ENCODE data around the gene EFEMP2.

The EFEMP2 gene

DNA sequence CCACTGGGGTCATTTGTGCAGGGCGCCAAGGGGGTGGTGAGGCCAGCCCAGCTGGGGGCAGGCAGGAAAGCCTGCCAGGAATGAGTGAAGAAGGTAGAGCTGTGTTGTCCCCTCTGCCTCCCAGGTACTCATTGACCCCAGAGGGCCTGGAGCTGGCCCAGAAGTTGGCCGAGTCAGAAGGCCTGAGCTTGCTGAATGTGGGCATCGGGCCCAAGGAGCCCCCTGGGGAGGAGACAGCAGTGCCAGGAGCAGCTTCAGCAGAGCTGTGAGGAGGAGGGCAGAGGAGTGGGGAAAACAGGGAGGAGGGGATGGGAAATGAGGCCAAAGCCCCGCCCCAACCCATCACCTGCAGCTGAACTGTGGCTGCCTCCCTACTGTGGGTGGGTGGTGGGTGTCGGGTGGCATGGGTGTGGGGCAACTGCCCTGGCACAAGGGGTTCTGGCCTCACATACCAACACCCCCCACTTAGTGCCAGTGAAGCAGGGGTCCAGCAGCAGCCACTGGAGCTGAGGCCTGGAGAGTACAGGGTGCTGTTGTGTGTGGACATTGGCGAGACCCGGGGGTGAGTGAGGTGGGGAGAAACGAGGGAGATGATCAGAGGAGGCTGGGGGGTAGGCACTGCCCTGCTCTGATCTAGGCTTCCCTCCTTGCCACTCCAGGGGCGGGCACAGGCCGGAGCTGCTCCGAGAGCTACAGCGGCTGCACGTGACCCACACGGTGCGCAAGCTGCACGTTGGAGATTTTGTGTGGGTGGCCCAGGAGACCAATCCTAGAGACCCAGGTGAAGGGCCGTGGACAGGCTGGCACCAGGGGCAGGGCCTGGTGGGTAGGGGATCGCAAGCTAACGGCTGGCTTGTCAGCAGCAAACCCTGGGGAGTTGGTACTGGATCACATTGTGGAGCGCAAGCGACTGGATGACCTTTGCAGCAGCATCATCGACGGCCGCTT lies 9.4 kb downstream of the EFEMP2 start:
- Histone ChIP-seq H2AFZ (ENCODE audit: low read depth, low read length) (no peak overlapping the region), H3K27me3 (ENCODE audit: insufficient read depth, low read length) (no peaks in the 10 kb centered on the region), H3K4me3 (ENCODE audit: low read length) (no peak overlapping the region), H3K36me3 (ENCODE audit: insufficient read depth, low read length) (peaks cover 56% of the 10 kb centered on the region), H3K4me1 (ENCODE audit: insufficient read depth, low read length) (peaks cover 19% of the 10 kb centered on the region), H3K9me3 (ENCODE audit: low read length) (no peaks in the 10 kb centered on the region)

DNA sequence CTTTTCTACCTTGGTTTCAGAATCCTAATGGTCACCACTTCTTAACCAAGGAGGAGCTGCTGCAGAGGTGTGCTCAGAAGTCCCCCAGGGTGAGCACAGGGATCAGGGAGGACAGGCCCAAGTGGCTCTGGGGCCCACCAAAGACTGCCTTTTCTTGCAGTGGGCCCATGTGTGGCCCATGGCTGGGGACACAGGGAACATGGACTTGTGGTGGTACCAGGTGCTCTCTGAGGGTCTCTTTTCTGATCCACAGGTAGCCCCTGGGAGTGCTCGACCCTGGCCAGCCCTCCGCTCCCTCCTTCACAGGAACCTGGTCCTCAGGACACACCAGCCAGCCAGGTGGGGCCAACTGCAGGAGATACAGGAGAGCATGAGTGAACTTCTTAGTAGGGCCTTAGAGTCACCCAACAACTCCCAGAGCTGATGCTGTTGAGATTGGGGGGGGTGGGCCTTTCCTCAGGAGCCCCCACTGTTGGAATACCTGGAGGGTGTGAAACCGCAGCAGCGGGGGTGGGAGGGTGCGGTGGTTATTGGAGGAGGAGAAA lies 10.3 kb downstream of the EFEMP2 start:
- no peaks in the 10 kb centered on the region for H3K9me3 ChIP-seq (ENCODE audit: low read length)
- no peak overlapping the region for H2AFZ ChIP-seq (ENCODE audit: low read depth, low read length)
- peaks cover 19% of the 10 kb centered on the region for H3K4me1 ChIP-seq (ENCODE audit: insufficient read depth, low read length)
- H3K36me3 ChIP-seq (ENCODE audit: insufficient read depth, low read length) = peaks cover 56% of the 10 kb centered on the region
- H3K4me3 ChIP-seq (ENCODE audit: low read length) = no peak overlapping the region
- H3K27me3 ChIP-seq (ENCODE audit: insufficient read depth, low read length) = no peaks in the 10 kb centered on the region

DNA sequence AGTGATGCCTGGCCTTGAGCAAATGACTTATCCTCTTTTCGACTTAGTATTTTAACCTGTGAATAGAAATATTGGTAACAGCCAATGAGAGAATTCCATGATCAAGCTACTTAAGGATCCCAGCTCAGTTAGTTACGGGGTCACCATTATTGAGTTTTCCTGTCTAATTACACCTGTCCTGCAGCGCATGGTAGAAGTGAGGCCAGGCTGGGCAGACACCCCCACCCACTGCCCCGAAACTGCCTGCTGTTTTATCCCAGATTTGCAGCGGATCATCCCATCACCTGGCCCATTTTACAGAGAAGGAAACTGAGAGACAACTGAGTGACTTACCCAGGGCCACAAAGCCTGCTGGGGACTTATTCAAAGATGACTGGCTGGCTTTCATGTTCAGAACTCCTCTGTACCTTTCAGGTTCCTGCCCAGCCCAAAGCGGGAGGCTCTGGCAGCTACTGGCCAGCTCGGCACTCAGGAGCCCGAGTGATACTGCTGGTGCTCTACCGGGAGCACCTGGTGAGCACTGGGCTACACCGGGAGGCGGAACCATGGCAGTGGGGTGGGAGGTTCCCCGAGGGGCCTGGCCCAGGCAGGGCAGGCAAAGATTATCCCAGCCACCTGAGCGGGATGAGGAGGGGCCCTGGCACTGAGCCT lies 10.9 kb downstream of the EFEMP2 start:
- H3K36me3 ChIP-seq (ENCODE audit: insufficient read depth, low read length) = peaks cover 51% of the 10 kb centered on the region
- H2AFZ ChIP-seq (ENCODE audit: low read depth, low read length) = no peak overlapping the region
- peak overlapping the region; percentile 92 for H3K4me3 ChIP-seq (ENCODE audit: low read length)
- peaks cover 20% of the 10 kb centered on the region for H3K4me1 ChIP-seq (ENCODE audit: insufficient read depth, low read length)
- no peaks in the 10 kb centered on the region for H3K9me3 ChIP-seq (ENCODE audit: low read length)
- H3K27me3 ChIP-seq (ENCODE audit: insufficient read depth, low read length) = no peaks in the 10 kb centered on the region

DNA sequence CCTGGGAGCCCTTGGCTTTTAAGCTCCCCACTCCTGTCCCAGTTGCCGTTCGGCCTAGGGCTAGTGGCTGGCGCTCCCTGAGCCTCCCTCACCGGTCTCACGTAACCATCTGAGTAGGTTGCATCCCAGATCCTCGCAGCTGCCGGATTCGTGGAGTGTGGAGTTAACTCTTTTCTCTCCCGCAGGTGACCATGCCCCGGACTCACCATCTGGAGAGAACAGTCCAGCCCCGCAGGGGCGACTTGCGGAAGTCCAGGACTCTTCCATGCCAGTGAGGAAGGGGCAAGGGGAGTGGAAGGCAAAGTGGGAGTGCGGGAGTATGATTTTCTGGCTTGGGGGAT lies 11.5 kb downstream of the EFEMP2 start:
- H3K4me1 ChIP-seq (ENCODE audit: insufficient read depth, low read length) = peaks cover 25% of the 10 kb centered on the region
- H2AFZ ChIP-seq (ENCODE audit: low read depth, low read length) = no peak overlapping the region
- H3K27me3 ChIP-seq (ENCODE audit: insufficient read depth, low read length) = no peaks in the 10 kb centered on the region
- peaks cover 54% of the 10 kb centered on the region for H3K36me3 ChIP-seq (ENCODE audit: insufficient read depth, low read length)
- H3K4me3 ChIP-seq (ENCODE audit: low read length) = peak overlapping the region; percentile 92
- no peaks in the 10 kb centered on the region for H3K9me3 ChIP-seq (ENCODE audit: low read length)

DNA sequence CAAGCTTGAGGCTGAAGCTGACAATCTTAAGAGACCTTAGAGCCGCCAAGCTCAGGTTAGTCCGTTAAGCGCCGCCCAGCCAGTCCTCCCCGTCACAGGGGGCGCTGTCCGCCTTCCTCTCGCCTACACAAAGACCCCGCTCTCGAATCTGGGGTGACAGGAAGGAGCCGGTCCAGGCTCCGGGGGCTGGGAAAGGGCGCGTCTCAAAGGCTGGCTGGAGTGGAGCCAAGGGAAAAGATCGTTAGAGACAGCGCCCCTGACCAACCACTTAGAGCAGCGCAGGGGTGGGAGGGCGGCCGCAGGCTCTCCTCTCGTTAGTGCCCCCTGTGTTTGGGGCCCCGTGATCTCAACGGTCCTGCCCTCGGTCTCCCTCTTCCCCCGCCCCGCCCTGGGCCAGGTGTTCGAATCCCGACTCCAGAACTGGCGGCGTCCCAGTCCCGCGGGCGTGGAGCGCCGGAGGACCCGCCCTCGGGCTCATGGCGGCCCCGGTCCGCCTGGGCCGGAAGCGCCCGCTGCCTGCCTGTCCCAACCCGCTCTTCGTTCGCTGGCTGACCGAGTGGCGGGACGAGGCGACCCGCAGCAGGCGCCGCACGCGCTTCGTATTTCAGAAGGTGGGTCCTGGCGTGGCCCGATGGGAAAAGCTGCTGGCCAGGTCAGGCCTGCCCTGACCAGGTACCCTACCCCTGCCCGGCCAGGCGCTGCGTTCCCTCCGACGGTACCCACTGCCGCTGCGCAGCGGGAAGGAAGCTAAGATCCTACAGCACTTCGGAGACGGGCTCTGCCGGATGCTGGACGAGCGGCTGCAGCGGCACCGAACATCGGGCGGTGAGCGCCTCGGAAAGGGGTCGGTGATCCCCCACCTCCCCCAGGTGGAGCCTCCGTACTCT lies 12.1 kb downstream of the EFEMP2 start, which contains the start of gene MUS81:
MUS81 (plus strand) TSS at position 156 of the 887 bp plus-strand sequence; CDS start at position 477, 321 bp downstream.
- Histone ChIP-seq H3K36me3 (ENCODE audit: insufficient read depth, low read length) (peaks cover 54% of the 10 kb centered on the region), H3K27me3 (ENCODE audit: insufficient read depth, low read length) (no peaks in the 10 kb centered on the region), H3K9me3 (ENCODE audit: low read length) (no peaks in the 10 kb centered on the region), H3K4me3 (ENCODE audit: low read length) (peak within 1 kb of the TSS; percentile 92), H3K4me1 (ENCODE audit: insufficient read depth, low read length) (peaks cover 29% of the 10 kb centered on the region), H2AFZ (ENCODE audit: low read depth, low read length) (no peak within 1 kb of the TSS)

DNA sequence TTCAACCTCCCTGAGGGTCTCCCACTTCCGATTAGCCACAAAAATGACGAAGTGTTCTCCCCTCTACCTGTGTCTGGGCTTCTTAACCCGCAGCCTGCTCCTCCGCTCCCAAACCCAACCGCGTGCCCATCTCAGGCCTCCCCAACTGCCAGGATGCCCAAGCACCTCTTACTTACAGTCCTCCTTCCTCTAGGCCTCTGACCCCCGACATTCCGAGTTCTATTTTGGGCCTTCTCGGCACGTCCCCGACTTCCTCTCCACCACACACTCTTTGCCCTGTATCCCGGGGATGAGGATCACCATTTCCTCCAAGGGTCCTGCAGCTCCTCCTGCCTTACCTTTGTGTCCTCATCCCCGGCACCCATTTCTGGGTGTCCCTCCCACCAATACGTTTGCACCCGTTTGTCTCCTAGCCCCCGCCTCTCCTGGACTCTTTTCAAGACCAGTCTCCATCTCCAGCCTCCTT lies 12.8 kb downstream of the EFEMP2 start:
- H3K27me3 ChIP-seq (ENCODE audit: insufficient read depth, low read length) = no peaks in the 10 kb centered on the region
- H2AFZ ChIP-seq (ENCODE audit: low read depth, low read length) = no peak overlapping the region
- H3K4me3 ChIP-seq (ENCODE audit: low read length) = peak overlapping the region; percentile 92
- no peaks in the 10 kb centered on the region for H3K9me3 ChIP-seq (ENCODE audit: low read length)
- H3K36me3 ChIP-seq (ENCODE audit: insufficient read depth, low read length) = peaks cover 54% of the 10 kb centered on the region
- H3K4me1 ChIP-seq (ENCODE audit: insufficient read depth, low read length) = peaks cover 29% of the 10 kb centered on the region

DNA sequence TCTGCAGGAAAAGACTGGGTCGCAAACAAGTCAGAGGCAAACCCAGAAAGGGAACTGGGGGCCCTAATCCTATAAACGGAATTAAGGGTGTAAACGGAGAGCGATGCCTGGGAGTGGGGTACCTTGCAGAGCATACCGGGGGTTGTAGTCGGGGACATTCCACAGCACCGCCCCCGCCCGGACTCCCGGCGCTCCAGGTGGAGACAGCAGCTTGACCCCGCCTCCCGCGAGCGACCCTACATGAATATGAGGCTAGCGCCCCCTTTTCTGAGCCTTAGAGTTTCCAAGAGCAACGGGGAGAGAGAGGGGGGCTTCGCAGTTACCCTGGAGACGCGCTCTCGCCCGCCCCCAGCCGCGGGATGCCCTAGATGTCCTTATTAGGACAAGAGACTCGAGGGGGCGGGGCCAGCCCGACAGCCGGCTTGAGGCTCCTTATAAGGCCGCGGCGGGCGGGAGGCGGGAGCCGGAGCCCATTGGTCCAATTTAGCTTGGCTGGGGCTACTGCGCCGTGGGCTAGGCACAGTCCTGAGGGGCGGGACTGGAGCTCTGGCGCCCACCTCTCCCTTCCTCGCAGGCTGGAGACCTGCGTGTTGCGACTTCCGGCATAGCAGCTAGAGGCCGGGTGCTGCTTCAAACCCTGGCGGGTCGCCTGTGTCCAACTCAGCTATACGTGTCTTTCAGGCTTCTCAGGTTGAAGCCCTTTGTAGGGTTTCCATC lies 13.3 kb downstream of the EFEMP2 start:
- Histone ChIP-seq H3K36me3 (ENCODE audit: insufficient read depth, low read length) (peaks cover 54% of the 10 kb centered on the region), H3K4me3 (ENCODE audit: low read length) (peak overlapping the region; percentile 97), H2AFZ (ENCODE audit: low read depth, low read length) (no peak overlapping the region), H3K27me3 (ENCODE audit: insufficient read depth, low read length) (no peaks in the 10 kb centered on the region), H3K4me1 (ENCODE audit: insufficient read depth, low read length) (peaks cover 29% of the 10 kb centered on the region), H3K9me3 (ENCODE audit: low read length) (no peaks in the 10 kb centered on the region)

DNA sequence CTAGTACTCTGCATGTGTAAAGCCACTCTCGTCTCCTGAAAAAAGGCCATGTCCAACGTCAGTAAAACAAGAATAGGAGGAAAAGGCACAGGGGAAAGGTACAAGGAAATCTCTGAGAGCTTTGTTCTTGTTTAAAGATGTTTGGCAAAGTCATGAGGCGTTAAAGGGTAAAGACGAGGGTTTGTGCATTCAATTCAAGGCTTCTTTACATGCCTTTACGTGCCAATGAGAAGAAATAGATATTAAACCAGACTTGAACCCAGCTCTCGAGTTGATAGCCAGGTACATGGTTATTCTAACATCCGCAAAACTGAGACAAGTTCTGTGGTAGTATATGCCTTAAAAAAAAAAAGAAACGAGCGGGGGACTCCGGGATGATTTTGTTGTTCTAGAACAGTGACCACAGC lies 13.9 kb downstream of the EFEMP2 start:
- Histone ChIP-seq H3K4me3 (ENCODE audit: low read length) (peak overlapping the region; percentile 97), H3K36me3 (ENCODE audit: insufficient read depth, low read length) (peaks cover 54% of the 10 kb centered on the region), H3K4me1 (ENCODE audit: insufficient read depth, low read length) (peaks cover 29% of the 10 kb centered on the region), H3K27me3 (ENCODE audit: insufficient read depth, low read length) (no peaks in the 10 kb centered on the region), H2AFZ (ENCODE audit: low read depth, low read length) (peak overlapping the region; percentile 49), H3K9me3 (ENCODE audit: low read length) (no peaks in the 10 kb centered on the region)

DNA sequence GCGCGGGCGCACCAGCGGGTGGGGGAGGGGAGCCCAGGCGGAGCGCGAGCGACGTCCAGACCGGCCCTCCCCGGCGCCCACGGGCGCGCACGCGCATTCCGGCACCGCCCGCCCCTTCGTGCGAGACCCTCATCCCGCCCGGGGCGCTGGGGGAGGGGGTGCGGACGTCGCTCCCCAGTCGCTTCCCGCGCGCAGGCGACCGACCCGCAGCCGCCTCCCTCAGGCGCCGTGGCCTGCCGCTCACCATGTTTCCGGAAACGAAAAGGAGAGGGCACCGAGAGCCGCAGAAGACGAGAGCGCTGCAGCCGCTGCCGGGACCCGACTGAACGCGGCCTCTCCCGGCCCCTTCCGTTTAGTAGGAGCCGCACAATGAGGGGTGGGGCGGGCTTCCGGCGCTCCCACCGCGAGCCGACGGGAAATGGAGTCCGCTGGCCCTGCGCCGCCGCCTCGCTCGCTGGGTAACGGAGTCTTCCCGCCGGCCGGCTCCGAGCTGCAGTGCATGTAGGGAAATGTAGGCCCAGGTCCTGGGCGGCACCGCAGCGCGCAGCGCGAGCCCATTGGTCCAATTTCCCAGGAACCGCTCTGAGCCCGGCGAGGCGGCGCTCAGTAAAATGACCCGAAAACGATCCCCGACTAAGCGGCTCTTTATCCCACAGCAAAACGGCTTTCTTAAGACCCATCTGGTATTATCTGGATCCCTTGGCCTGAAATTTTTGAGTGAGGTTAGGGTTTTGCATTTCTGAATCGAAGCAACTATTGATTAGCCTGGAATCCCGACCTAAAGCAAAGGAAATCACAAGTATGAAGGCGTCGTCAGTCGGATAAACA lies 14.5 kb downstream of the EFEMP2 start, which contains the start of gene CFL1:
CFL1 (minus strand) TSS at position 328 of the 828 bp plus-strand sequence; CDS start at position 247, 81 bp downstream.
- no peaks in the 10 kb centered on the region for H3K9me3 ChIP-seq (ENCODE audit: low read length)
- peaks cover 29% of the 10 kb centered on the region for H3K4me1 ChIP-seq (ENCODE audit: insufficient read depth, low read length)
- H3K36me3 ChIP-seq (ENCODE audit: insufficient read depth, low read length) = peaks cover 54% of the 10 kb centered on the region
- peak within 1 kb of the TSS; percentile 49 for H2AFZ ChIP-seq (ENCODE audit: low read depth, low read length)
- H3K27me3 ChIP-seq (ENCODE audit: insufficient read depth, low read length) = no peaks in the 10 kb centered on the region
- H3K4me3 ChIP-seq (ENCODE audit: low read length) = peak within 1 kb of the TSS; percentile 97

DNA sequence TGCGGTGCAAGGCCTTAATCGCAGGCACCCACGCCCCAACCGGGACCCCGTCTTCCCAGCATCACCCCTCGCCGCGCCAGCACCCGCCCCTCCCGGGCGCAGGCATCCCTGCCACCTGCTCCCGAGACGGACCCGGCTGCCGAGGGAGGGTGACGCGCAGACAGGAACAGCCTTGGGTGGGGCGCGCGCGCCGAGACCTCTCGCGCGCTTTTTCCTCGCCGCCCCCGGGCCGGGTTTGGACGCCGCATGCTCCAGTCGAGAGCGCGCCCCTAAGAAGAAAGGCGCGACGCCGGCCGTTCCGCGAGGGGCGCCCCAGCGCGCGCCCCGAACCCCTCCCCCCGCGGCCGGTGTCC lies 15.1 kb downstream of the EFEMP2 start:
- peaks cover 53% of the 10 kb centered on the region for H3K36me3 ChIP-seq (ENCODE audit: insufficient read depth, low read length)
- H3K4me1 ChIP-seq (ENCODE audit: insufficient read depth, low read length) = peaks cover 29% of the 10 kb centered on the region
- no peaks in the 10 kb centered on the region for H3K9me3 ChIP-seq (ENCODE audit: low read length)
- no peaks in the 10 kb centered on the region for H3K27me3 ChIP-seq (ENCODE audit: insufficient read depth, low read length)
- H2AFZ ChIP-seq (ENCODE audit: low read depth, low read length) = no peak overlapping the region
- peak overlapping the region; percentile 97 for H3K4me3 ChIP-seq (ENCODE audit: low read length)

DNA sequence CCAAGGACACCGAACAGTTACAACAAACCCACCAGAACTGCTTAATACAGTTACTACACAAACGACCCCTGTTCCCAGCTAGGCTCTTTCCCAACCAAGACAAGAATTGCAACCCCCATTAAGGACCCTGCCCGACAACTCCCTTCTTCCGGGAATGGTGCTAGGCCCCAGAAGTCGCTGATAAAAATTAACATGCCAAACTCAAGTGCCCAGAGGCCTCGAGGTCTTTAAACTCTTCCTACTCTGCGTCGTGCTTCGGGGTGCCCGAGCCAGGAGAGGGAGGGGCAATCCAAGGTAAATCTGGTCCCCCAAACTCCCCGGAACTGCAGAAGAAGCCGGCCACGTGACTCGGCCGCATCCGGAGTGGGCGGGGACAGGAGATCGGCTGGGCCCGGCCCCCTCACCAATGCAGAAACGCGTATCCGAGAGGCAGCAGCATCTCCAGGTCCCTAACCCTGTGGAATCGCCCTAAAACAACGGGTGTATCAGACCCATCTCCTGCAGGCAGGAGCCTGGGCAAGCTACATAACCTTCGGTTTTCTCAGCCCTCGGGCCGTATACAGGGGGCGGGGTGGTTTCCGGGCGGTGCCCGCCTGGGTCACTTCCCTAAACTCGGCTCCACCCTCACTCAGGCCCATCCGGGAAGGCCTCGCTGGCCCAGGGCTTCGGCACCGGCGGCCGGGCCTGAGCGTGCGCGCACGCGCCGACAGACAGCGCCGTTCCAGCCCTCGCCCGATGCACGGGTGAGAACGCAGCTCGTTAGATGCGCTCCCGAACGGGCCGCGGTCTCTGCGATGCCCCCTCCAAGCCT lies 15.7 kb downstream of the EFEMP2 start:
- H3K4me3 ChIP-seq (ENCODE audit: low read length) = peak overlapping the region; percentile 97
- H3K27me3 ChIP-seq (ENCODE audit: insufficient read depth, low read length) = no peaks in the 10 kb centered on the region
- H3K36me3 ChIP-seq (ENCODE audit: insufficient read depth, low read length) = peaks cover 51% of the 10 kb centered on the region
- no peak overlapping the region for H2AFZ ChIP-seq (ENCODE audit: low read depth, low read length)
- peaks cover 28% of the 10 kb centered on the region for H3K4me1 ChIP-seq (ENCODE audit: insufficient read depth, low read length)
- H3K9me3 ChIP-seq (ENCODE audit: low read length) = no peaks in the 10 kb centered on the region
